HFF-Myc (cell line): ENCODE results near the gene C1orf21.

Source experiments
- DNase-seq: peaks from one replicate; pipeline ENCODE4 v3.0.0-alpha.2; 2011; ENCODE audit warnings: low read depth; ENCODE audit errors: extremely low read depth
- H3K4me3 ChIP-seq: replicated peaks from 2 replicates; pipeline ENCODE4 v1.5.1; 2011; ENCODE audit warnings: low read depth, mild to moderate bottlenecking, control low read depth, low read length
- CTCF ChIP-seq: IDR thresholded peaks from 2 replicates; pipeline ENCODE4 v1.5.1; 2012; ENCODE audit warnings: mild to moderate bottlenecking, low read depth, low read length, control low read depth; ENCODE audit errors: missing control alignments

C1orf21 gene

GRCh38 chr1:184520336-184520735, 133.5 kb downstream of the C1orf21 start:
- DNase-seq, result no peak
- TF ChIP-seq CTCF, result no peak
- no peak overlapping the region for H3K4me3 ChIP-seq

GRCh38 chr1:184524248-184524647, 137.4 kb downstream of the C1orf21 start:
- no peak overlapping the region for H3K4me3 ChIP-seq
- TF ChIP-seq CTCF, result no peak
- no peak for DNase-seq

- no peak for DNase-seq
- no peak for TF ChIP-seq CTCF
- H3K4me3 ChIP-seq, result no peak overlapping the region
Measured at GRCh38 chr1:184527402-184527801, 140.6 kb downstream of the C1orf21 start.

- no peak for DNase-seq
- TF ChIP-seq CTCF, result no peak
Measured at GRCh38 chr1:184530226-184530625, 143.4 kb downstream of the C1orf21 start.

GRCh38 chr1:184531296-184531695, 144.5 kb downstream of the C1orf21 start:
- DNase-seq, result no peak
- no peak overlapping the region for H3K4me3 ChIP-seq
- TF ChIP-seq CTCF, result no peak

More at GRCh38 chr1:184530226-184530625, 143.4 kb downstream of the C1orf21 start:
- no peak overlapping the region for H3K4me3 ChIP-seq

GRCh38 chr1:184532199-184532598, 145.4 kb downstream of the C1orf21 start:
- no peak for DNase-seq
- no peak overlapping the region for H3K4me3 ChIP-seq
- TF ChIP-seq CTCF, result no peak

GRCh38 chr1:184533049-184533448, 146.2 kb downstream of the C1orf21 start:
- DNase-seq, result no peak
- TF ChIP-seq CTCF, result no peak
- no peak overlapping the region for H3K4me3 ChIP-seq
